HT-29 (cell line): ENCODE data around the gene ETDC. TPM values are rescaled to one million over a fixed set of nuclear protein-coding genes. Genes with fewer than 3 reads are reported as not detected.
"Not testable (repeated sequence)": the region's sequence is repeated elsewhere in the genome, so short reads cannot be mapped to it uniquely, and the experiment has no call there.

Source experiments
- DNase-seq: peaks from one replicate; pipeline ENCODE4 v3.0.0-alpha.2; 2015; ENCODE audit warnings: low spot score
- total RNA-seq: library from RNA; depleted of rRNA; stranded (reverse); fragments of >200 nt; shearing (Covaris generic); gene quantifications from 2 replicates; pipeline ENCODE4 v1.2.3, GENCODE V29; 2014; rRNA removed

Gene ETDC
- total RNA-seq: not detected in 2 replicates

GRCh38 chrX:135309430-135309923 is at the start of gene ETDC:
Gene ETDC, plus strand, starts transcription at chrX:135309480. Its CDS starts 0 bp downstream, at chrX:135309480.
- DNase-seq: no peak

- DNase-seq: not testable (repeated sequence)
Measured at GRCh38 chrX:135260976-135261375, 48.3 kb upstream of the ETDC start.

DNA sequence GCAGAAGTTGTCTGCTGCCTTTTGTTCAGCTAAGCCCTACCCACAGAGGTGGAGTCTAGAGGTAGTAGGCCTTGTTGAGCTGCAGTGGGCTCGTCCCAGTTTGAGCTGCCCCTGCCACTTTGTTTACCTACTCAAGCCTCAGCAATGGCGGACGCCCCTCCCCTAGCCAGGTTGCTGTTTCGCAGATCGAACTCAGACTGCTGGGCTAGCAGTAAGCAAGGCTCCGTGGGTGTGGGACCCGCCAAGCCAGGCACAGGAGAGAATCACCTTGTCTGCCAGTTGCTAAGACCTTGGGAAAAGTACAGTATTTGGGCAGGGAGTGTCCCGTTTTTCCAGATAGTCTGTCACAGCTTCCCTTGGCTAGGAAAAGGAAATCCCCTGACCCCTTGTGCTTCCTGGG is 45.9 kb upstream of the ETDC start:
- DNase-seq: not testable (repeated sequence)

GRCh38 chrX:135264206-135264605 is 45.1 kb upstream of the ETDC start:
- DNase-seq: no peak

DNA sequence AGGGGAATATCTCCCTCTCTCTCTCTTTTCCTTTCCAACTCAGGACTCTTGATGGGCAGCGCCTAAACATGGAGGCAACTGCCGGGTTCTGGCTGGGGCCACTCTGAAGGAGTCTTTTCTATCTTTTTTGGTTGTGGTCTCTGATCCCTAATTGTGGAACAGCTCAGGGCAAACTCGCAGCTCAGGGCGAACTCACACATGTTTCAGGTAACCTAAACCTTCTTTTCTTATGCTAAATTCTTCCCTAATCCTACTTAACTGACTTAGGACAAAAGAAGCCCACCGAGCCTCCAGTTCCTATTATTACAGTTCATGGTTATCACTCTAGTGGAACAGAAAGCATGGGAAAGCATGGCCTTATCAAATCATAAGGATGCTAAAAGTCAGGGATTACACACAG is 36.1 kb upstream of the ETDC start:
- DNase-seq: no peak

GRCh38 chrX:135275973-135276372 is 33.3 kb upstream of the ETDC start:
- no peak for DNase-seq

- DNase-seq: no peak
Measured at GRCh38 chrX:135287266-135287823, 21.9 kb upstream of the ETDC start.

DNA sequence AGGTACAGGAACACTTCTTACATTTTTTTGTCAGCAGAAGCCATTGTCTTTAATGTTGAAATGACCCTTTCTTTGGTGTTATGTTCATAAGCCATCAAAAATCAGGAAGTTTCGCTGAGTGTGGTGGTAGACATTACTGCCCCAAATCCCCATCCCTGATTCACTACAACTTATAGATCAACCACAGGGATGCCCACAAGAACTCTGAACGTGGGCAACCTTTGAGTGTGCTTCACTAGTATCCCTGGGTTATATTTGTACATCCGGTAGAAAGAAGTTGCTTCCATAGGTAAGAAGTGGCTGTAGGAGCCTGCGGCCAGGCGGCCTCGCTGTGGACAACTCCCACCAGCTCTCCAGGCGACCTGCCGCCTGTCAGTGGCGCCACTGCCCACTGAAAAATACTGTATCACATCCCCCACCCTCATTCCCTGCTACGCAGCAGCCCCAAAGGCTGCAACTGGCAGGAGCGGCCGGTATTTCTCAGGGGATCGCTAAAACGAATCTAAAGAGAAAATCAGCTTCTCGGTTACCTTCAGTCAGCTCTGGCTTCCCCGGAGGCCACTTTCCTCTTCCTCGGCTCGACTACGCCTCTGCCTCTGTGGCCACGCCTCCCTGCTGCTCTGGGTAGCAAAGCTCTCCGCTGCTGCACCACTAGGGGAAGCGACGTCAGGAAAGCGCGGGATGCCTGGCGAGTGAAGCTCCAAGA is 13.9 kb upstream of the ETDC start:
- DNase-seq: no peak

DNA sequence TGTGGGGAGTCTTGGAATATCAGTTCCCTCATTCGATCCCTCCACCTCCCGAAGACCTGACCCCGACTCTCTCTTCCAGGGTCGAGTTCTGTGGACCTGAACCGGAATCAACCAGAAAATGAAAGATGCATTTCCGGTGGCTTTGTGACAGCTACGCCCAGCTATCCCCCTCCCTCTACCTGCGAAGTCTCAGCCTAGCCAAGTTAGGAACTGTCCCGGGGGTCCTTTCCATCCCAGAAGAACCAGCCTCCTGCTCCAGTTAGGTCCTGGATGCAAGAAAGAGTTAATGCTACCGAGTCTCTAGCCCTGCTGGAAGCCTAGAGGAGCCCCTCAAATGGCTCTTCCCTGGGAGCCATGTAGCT is 13.4 kb upstream of the ETDC start:
- DNase-seq: no peak

- DNase-seq: no peak
Measured at GRCh38 chrX:135302269-135302873, 6.9 kb upstream of the ETDC start.

DNA sequence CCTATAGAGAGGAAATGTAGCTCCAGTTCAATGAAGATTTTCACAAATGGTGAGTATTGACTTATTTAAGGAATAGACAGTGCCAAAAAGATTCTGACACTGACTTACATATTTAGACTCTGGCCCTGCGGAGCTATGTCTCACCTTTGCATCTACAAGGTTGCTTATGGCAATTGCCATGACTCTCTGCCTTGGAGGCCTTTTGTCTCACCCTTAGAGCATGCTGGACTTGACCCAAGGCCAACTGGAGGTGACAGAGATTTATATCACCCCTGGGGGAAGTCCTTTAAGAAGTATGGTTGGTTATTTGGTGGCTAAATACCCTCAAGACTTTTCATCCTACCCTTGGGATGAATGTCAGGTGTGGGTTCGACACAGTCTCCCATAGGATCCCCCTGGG is 4.5 kb upstream of the ETDC start:
- DNase-seq: no peak

- DNase-seq: no peak
Measured at GRCh38 chrX:135307171-135307570, 2.1 kb upstream of the ETDC start.

- no peak for DNase-seq
Measured at GRCh38 chrX:135308345-135308855, 880 bp upstream of the ETDC start.

- no peak for DNase-seq
Measured at GRCh38 chrX:135315864-135316263, 6.6 kb downstream of the ETDC start.

DNA sequence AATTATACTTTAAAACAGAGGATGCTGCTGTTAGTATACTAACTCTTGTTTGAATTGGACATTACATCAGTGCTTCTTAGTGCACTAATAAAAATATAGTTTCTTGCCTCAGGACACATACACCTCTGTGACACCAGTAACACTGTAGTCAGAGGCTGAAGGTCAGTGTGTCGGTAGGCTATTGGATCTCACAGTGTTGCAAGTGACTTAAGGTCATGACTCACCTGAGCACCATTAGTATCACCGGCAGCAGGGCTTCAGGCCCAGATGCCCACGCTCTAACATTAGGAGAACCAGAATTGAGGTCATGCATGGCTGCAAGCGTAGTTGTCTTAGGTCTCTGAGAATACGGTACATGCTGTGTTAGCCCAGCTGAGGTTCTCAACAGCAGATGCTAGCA is 15.2 kb downstream of the ETDC start:
- no peak for DNase-seq

DNA sequence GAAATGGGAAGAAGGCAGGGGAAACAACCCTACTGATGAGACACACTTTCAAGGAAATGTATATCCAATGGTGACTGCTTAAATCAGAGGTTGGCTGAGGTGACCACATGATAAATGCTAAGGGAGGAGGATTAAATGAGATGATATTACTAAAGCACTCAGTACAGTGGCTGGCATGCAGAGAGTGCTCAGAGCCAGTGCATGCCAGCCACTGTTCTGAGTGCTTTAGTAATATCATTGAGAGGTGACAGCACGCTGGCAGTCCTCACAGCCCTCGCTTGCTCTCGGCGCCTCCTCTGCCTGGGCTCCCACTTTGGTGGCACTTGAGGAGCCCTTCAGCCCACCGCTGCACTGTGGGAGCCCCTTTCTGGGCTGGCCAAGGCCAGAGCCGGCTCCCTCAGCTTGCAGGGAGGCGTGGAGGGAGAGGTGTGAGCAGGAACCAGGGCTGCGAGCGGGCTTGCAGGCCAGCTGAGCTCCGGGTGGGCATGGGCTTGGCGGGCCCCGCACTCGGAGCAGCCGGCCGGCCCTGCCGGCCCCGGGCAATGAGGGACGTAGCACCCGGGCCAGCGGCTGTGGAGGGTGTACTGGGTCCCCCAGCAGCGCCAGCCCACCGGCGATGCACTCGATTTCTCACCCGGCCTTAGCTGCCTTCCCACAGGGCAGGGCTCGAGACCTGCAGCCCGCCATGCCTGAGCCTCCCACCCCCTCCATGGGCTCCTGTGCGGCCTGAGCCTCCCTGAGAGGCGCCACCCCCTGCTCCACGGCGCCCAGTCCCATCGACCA is 15.9 kb downstream of the ETDC start:
- DNase-seq: not testable (repeated sequence)

GRCh38 chrX:135327299-135327698 is 18.0 kb downstream of the ETDC start:
- no peak for DNase-seq

DNA sequence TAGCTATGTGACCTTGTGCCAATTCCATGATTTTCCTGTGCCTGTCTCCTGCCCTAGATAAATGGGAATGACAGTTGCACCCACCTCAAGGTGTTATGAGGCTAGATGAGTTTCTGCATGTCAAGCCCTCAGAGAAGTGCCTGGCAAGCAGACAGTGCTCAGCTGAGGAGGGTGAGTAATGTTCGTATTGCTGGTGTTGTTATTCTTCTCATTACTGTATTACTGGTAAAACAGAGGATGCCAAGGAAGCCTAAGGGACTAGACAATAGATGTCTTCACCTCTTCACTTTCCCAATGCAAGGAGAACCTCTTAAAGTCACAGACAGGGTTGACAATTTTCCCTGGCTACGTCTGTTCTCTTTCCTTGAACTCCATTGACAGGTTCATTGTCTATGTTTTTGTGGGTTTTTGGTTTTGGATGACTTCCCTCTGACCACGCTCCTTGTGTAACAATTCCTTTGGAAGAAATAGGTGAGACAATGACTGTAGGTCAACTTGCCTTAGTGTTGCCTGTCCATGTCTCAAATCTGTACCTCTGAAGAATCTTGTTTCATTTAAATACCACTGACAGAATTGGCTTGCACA is 19.2 kb downstream of the ETDC start:
- DNase-seq: no peak

GRCh38 chrX:135330706-135331105 is 21.4 kb downstream of the ETDC start:
- DNase-seq: no peak

GRCh38 chrX:135331525-135331924 is 22.2 kb downstream of the ETDC start:
- no peak for DNase-seq

DNA sequence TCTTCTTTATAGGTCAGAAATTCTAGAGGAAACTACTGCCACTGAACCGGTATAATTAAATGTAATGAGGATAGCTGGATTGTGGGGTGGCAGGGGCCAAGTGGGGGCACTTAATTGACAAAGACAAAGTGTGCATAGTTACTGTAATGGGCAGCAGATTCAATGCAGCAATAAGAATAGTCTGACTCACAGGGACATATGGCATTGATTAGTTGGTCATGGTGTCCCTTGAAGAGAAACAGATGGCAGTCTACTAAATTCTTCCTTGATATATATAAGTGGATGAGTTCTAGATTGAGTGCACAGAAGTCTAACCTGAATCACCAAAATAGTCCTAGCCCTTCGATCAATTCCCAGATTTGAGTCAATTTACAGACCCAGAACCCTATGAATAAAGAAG is 31.6 kb downstream of the ETDC start:
- no peak for DNase-seq
